ENCODE data around the gene ALCAM. TPM values are rescaled to one million over a fixed set of nuclear protein-coding genes. Genes with fewer than 3 reads are reported as not detected.

The ALCAM gene
- total RNA-seq, 2 donors from 2014 or later: 20.3 to 21.4 TPM

DNA sequence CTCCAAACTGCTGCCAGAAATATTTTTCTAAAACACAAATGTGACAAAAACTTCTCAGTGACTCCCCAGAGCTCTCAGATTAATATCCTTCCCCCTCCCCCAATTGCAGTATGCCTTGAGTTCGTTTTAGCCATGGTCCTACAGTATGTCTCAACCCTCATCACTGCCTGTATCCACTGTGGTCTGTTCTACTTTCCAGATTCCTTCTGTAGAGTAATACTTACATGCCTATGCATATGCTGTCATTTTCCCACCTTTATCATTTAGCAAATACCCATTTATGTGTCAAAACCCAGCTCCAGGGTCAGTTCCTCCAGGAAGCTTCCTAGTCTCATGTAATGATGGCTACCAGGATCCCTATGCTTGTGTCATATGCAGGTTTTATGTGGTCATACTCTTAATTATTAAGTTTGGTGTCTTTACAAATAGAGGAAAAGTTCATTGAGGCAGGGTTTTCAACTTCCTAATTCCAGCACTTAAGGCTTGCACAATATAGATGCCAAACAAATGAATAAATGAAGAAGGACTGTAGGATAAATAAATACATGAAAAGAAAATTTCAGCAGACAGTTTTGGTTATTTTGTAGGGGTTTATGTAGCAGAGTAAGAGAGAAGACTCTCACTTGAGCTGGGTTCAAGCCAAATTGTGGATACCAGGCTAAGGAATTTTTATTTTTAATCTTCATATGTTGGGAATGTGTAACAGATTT is 170.8 kb downstream of the ALCAM start:
- DNase-seq: no peak
- intact Hi-C loops (cut with DNase I, micrococcal nuclease): no loop called here
- ATAC-seq: no peak

- intact Hi-C loops (cut with DNase I, micrococcal nuclease): no loop called here
- ATAC-seq (no peak), DNase-seq (no peak)
Measured at GRCh38 chr3:105538483-105538882, 171.8 kb downstream of the ALCAM start.

DNA sequence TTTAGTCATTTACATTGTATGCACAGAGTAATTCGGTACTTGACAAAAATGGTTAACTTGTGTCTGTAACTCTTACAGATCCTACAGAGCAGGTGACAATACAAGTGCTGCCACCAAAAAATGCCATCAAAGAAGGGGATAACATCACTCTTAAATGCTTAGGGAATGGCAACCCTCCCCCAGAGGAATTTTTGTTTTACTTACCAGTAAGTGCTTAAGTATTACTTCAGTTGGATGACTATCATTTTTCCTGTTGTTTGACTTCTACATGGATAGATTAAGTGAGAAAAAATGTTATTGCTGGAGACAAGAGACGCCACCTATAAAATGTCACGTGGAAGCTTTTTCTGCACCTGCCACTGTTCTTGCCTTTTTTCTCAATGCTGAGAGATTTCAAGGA is 173.2 kb downstream of the ALCAM start:
- ATAC-seq: no peak
- intact Hi-C loops (cut with DNase I, micrococcal nuclease): no loop called here
- no peak for DNase-seq

GRCh38 chr3:105542282-105543019 is 175.7 kb downstream of the ALCAM start:
- intact Hi-C loops (cut with DNase I, micrococcal nuclease): no loop called here
- ATAC-seq (no peak), DNase-seq (no peak)

GRCh38 chr3:105545051-105545450 is 178.3 kb downstream of the ALCAM start:
- DNase-seq (no peak), ATAC-seq (no peak)

GRCh38 chr3:105553851-105554250 is 187.1 kb downstream of the ALCAM start:
- ATAC-seq (peak; percentile 17), DNase-seq (no peak)
- intact Hi-C loops (cut with DNase I, micrococcal nuclease): no loop called here

More at GRCh38 chr3:105545051-105545450, 178.3 kb downstream of the ALCAM start:
- intact Hi-C loops (cut with DNase I, micrococcal nuclease): no loop called here

GRCh38 chr3:105555206-105555605 is 188.5 kb downstream of the ALCAM start:
- ATAC-seq (no peak), DNase-seq (no peak)

GRCh38 chr3:105559856-105560255 is 193.1 kb downstream of the ALCAM start:
- ATAC-seq: no peak
- DNase-seq: no peak
- intact Hi-C loops (cut with DNase I, micrococcal nuclease): no loop called here

More at GRCh38 chr3:105555206-105555605, 188.5 kb downstream of the ALCAM start:
- intact Hi-C loops (cut with DNase I, micrococcal nuclease): no loop called here

DNA sequence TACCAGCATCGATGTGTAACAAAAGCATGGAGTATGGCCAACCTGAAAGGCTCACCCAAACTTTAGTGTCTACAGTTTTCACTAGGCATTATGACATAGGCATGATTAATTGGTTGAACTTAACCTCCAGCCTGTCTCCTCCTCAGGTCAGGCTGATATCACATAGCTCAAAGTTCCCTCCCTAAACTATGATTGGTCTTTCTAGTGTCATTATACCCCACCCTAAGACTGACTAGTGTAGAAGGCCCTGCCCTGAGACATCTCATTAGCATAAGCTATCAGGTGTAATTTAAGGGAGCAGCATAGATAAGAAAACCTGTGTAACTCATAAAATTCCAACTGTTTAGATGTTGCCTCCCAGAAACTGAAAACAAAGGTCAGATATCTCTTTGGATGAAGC is 195.2 kb downstream of the ALCAM start:
- DNase-seq: peak in 1 of 2 donors; percentile 27
- intact Hi-C loops (cut with DNase I, micrococcal nuclease): no loop called here
- peak; percentile 95 for ATAC-seq

DNA sequence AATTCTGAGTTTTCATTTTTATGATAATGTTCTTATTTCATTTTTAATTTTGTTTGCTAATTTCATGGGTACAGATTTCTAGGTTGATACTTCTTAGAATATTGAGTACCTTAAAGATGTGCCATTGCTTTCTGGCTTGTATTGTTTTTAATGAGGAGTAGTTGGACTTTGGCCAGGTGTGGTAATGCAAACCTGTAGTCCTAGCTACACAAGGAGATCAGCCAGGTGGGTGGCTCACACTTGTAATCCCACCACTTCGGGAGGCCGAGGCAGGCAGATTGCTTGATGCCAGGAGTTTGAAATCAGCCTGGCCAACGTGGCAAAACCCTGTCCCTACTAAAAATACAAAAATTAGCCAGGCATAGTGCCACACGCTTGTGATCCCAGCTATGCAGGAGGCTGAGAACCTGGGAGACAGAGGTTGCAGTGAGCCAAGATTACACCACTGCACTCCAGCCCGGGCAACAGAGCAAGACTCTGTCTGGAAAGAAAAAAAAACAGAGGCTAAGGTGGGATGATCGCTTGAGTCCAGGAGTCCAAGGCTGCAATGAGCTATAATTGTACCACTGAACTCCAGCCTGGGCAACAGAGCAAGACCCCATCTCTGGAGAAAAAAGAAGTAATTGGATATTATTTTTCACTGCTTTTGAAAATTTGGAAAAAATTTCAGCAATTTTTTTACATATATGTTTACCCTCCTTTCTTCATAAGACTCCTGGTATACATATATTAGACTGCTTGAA is 198.0 kb downstream of the ALCAM start:
- intact Hi-C loops (cut with DNase I, micrococcal nuclease): no loop called here
- ATAC-seq (peak; percentile 75), DNase-seq (peak; percentile 38 to 50)

- intact Hi-C loops (cut with DNase I, micrococcal nuclease): no loop called here
- DNase-seq (no peak), ATAC-seq (no peak)
Measured at GRCh38 chr3:105571005-105571404, 204.3 kb downstream of the ALCAM start.

DNA sequence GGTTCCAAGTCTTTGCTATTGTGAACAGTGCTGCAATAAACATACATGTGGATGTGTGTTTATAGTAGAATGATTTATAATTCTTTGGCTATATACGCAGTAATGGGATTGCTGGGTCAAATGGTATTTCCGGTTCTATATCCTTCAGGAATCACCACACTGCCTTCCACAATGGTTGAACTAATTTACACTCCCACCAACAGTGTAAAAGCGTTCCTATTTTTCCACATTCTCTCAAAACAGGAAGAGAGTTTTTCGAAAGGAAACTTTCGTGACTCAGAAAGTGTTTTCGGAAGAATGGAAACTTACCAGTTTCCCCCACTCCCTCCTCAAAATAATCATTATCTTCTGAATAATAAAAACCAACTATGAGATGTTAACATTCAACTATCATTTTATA is 205.8 kb downstream of the ALCAM start:
- no peak for ATAC-seq
- no peak for DNase-seq
- intact Hi-C loops (cut with DNase I, micrococcal nuclease): no loop called here

GRCh38 chr3:105579439-105579838 is 212.7 kb downstream of the ALCAM start:
- ATAC-seq (no peak), DNase-seq (no peak)
- intact Hi-C loops (cut with DNase I, micrococcal nuclease): no loop called here

GRCh38 chr3:105580296-105580965 is 213.7 kb downstream of the ALCAM start:
- intact Hi-C loops (cut with DNase I, micrococcal nuclease): no loop called here
- DNase-seq (peak in 1 of 2 donors; percentile 8), ATAC-seq (peak; percentile 37)

DNA sequence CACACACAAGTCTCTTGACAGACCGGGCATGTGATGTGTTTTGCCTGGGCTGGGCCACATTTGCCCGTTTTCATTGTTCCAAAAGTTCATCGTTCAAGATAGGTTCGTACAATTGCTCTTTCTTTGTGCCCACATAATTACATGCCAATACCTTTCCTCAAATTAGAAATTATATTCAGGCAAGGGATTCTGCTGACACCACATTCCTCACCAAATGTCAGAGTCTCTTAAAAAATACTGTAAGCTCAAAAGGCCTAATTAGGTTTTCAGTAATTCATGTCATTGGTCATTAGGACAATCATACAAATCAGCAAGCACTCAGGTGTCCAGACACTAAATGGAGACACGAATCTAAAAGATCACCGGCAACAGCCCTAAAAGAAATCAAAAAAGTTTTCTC is 215.3 kb downstream of the ALCAM start:
- DNase-seq (no peak), ATAC-seq (no peak)
- intact Hi-C loops (cut with DNase I, micrococcal nuclease): no loop called here

- DNase-seq: no peak
- intact Hi-C loops (cut with DNase I, micrococcal nuclease): no loop called here
- ATAC-seq: no peak
Measured at GRCh38 chr3:105584003-105584790, 217.5 kb downstream of the ALCAM start.

DNA sequence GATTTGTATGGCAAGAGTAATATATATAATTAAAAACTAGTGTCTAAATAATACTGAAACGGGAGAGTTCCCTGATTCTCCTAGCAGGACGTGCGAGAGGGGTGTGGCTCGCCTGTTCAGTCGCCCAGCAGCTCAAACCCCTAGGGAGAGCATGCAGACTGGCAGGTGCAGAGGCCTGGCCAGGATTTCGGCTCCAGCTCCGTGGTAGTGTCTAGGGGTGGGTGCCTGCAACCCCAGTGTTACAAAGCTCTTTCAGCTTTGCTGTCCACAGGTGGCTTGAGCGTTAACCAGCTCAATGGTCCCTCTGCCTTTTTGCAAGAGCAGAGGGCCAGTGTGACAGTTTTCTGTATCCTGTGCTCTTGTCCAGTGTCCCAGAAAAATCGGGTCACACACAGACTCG is 226.6 kb downstream of the ALCAM start:
- DNase-seq: no peak
- ATAC-seq: no peak
- intact Hi-C loops (cut with DNase I, micrococcal nuclease): no loop called here

GRCh38 chr3:105594219-105594618 is 227.5 kb downstream of the ALCAM start:
- no peak for ATAC-seq
- DNase-seq: no peak
- intact Hi-C loops (cut with DNase I, micrococcal nuclease): no loop called here
